Astrocyte (in vitro differentiated cells and primary cell): ENCODE data around the gene VPS13C.

ENCODE experiments used
- EZH2 ChIP-seq: IDR thresholded peaks from 2 replicates; pipeline ENCODE4 v1.6.1; 2012; ENCODE audit warnings: mild to moderate bottlenecking, low read length, inconsistent platforms; ENCODE audit not compliant: insufficient read depth
- TF ChIP-seq, protein P1 (sequence below): IDR thresholded peaks from 2 replicates; pipeline ENCODE4 v1.5.1; 2011; ENCODE audit warnings: low read depth, mild to moderate bottlenecking, inconsistent platforms, low read length, moderate library complexity; ENCODE audit not compliant: insufficient read depth

DNA sequence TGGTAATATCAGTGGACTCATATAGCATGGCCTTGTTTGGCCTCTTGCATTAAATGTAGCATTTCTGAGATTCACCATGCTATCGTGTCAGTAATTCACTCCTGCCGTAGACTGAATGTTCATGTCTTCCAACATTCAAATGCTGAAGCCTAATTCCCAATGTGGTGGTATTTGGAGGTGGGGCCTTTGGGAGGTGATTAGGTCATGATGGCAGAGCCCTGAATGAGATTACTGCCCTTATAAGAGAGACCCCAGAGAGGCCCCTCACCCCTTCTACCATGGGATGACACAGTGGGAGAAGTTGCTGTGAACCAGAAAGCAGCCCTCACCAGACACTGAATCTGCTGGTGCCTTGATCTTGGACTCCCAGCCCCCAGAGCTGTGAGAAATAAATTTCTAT, 241.4 kb downstream of the VPS13C start:
- TF ChIP-seq, protein P1, sequence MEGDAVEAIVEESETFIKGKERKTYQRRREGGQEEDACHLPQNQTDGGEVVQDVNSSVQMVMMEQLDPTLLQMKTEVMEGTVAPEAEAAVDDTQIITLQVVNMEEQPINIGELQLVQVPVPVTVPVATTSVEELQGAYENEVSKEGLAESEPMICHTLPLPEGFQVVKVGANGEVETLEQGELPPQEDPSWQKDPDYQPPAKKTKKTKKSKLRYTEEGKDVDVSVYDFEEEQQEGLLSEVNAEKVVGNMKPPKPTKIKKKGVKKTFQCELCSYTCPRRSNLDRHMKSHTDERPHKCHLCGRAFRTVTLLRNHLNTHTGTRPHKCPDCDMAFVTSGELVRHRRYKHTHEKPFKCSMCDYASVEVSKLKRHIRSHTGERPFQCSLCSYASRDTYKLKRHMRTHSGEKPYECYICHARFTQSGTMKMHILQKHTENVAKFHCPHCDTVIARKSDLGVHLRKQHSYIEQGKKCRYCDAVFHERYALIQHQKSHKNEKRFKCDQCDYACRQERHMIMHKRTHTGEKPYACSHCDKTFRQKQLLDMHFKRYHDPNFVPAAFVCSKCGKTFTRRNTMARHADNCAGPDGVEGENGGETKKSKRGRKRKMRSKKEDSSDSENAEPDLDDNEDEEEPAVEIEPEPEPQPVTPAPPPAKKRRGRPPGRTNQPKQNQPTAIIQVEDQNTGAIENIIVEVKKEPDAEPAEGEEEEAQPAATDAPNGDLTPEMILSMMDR, result no peak
- TF ChIP-seq EZH2, result no peak
